ENCODE data around the gene SLMAP.

DNA sequence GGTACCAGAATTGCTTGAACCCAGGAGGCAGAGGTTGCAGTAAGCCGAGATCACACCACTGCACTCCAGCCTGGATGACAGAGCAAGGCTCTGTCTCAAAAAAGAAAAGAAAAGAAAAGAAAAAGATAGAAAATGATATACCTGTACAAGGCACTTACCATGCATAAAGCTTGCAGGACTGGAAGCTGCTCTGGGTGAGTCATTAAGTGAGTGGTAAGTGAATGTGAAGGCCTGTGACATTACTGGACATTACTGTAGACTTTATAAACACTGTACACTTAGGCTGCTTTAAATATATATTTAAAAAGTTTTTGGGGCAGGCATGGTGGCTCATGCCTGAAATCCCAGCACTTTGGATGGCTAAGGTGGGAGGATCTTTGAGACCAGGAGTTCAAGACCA lies 99.2 kb downstream of the SLMAP start:
- TF ChIP-seq, protein P1, sequence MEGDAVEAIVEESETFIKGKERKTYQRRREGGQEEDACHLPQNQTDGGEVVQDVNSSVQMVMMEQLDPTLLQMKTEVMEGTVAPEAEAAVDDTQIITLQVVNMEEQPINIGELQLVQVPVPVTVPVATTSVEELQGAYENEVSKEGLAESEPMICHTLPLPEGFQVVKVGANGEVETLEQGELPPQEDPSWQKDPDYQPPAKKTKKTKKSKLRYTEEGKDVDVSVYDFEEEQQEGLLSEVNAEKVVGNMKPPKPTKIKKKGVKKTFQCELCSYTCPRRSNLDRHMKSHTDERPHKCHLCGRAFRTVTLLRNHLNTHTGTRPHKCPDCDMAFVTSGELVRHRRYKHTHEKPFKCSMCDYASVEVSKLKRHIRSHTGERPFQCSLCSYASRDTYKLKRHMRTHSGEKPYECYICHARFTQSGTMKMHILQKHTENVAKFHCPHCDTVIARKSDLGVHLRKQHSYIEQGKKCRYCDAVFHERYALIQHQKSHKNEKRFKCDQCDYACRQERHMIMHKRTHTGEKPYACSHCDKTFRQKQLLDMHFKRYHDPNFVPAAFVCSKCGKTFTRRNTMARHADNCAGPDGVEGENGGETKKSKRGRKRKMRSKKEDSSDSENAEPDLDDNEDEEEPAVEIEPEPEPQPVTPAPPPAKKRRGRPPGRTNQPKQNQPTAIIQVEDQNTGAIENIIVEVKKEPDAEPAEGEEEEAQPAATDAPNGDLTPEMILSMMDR (IDR thresholded peaks at IDR 0.05), result no peak
- TF ChIP-seq, protein P2, sequence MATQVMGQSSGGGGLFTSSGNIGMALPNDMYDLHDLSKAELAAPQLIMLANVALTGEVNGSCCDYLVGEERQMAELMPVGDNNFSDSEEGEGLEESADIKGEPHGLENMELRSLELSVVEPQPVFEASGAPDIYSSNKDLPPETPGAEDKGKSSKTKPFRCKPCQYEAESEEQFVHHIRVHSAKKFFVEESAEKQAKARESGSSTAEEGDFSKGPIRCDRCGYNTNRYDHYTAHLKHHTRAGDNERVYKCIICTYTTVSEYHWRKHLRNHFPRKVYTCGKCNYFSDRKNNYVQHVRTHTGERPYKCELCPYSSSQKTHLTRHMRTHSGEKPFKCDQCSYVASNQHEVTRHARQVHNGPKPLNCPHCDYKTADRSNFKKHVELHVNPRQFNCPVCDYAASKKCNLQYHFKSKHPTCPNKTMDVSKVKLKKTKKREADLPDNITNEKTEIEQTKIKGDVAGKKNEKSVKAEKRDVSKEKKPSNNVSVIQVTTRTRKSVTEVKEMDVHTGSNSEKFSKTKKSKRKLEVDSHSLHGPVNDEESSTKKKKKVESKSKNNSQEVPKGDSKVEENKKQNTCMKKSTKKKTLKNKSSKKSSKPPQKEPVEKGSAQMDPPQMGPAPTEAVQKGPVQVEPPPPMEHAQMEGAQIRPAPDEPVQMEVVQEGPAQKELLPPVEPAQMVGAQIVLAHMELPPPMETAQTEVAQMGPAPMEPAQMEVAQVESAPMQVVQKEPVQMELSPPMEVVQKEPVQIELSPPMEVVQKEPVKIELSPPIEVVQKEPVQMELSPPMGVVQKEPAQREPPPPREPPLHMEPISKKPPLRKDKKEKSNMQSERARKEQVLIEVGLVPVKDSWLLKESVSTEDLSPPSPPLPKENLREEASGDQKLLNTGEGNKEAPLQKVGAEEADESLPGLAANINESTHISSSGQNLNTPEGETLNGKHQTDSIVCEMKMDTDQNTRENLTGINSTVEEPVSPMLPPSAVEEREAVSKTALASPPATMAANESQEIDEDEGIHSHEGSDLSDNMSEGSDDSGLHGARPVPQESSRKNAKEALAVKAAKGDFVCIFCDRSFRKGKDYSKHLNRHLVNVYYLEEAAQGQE (IDR thresholded peaks at IDR 0.05; ENCODE audit: insufficient read depth in 1 of 2, low read depth in 2 of 2, low read length in 1 of 2), result no peak
- no peak for TF ChIP-seq POLR2AphosphoS5 (IDR thresholded peaks at IDR 0.05; ENCODE audit: low read depth, low read length)
- TF ChIP-seq TCF7L2 (IDR thresholded peaks at IDR 0.05; ENCODE audit: low read depth, low read length), result no peak
- no peak for TF ChIP-seq SIN3A (IDR thresholded peaks at IDR 0.05; ENCODE audit: borderline replicate concordance, insufficient read depth, low read depth, low read length)
